ENCODE results near the gene XPO4. TPM values are rescaled to one million over a fixed set of nuclear protein-coding genes. Genes with fewer than 3 reads are reported as not detected.

Gene XPO4
- total and polyA plus RNA-seq, 2 of the 8 experiments (the other 6 are each of a cell fraction or from before 2014, with no cell fraction given): 11.9 to 33.3 TPM

DNA sequence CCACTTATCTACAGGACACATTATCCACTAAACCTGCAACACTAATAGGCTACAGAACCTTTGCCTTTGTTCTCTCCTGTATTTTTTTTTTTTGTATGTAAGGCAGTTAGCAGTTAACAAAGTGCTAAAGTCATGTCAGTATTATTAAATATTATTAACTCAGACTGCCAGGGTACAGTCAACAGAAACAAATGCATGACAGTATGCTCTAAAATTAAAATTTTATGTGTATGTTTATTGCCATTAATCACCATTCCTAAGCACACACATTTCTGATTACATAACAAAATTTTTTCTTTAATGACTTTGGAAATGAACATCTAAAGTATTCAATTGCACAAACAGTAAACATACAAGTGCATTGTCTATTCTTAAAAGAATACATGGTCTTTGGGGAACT, 41.7 kb downstream of the XPO4 start (continued):
- TF ChIP-seq, protein P1, sequence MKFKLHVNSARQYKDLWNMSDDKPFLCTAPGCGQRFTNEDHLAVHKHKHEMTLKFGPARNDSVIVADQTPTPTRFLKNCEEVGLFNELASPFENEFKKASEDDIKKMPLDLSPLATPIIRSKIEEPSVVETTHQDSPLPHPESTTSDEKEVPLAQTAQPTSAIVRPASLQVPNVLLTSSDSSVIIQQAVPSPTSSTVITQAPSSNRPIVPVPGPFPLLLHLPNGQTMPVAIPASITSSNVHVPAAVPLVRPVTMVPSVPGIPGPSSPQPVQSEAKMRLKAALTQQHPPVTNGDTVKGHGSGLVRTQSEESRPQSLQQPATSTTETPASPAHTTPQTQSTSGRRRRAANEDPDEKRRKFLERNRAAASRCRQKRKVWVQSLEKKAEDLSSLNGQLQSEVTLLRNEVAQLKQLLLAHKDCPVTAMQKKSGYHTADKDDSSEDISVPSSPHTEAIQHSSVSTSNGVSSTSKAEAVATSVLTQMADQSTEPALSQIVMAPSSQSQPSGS (IDR thresholded peaks at IDR 0.05; ENCODE audit: low read length): no peak
- no peak for TF ChIP-seq JUN (IDR thresholded peaks at IDR 0.05; ENCODE audit: low read depth, low read length)
